Left lung (tissue), 10 donors: ENCODE data around the gene SPATS2. TPM values are rescaled to one million over a fixed set of nuclear protein-coding genes. Genes with fewer than 3 reads are reported as not detected.

ENCODE experiments used
- ATAC-seq: fragments of 200-7000 bp; cut with Tn5 transposase; one replicate; pipeline ENCODE4 v1.9.1; 2020; ENCODE audit warnings: moderate library complexity
- DNase-seq, 4 donors: peaks; one replicate each; pipeline ENCODE4 v3.0.0-alpha.2; 2013 to 2020
- H3K27ac ChIP-seq, 2 donors: fragments of 200-600 bp; sonication (generic) in 1 of 2; one replicate each; pipeline versions ENCODE4 v1.5.0 to v1.8.0; 2020 to 2021
- H3K27me3 ChIP-seq, 2 donors: fragments of 200-600 bp; sonication (generic) in 1 of 2; one replicate each; pipeline versions ENCODE4 v1.5.0 to v1.8.0; 2020 to 2021
- H3K36me3 ChIP-seq, 2 donors: fragments of 200-600 bp; sonication (generic) in 1 of 2; one replicate each; pipeline versions ENCODE4 v1.5.0 to v1.8.0; 2020 to 2021
- H3K4me1 ChIP-seq, 2 donors: fragments of 200-600 bp; one replicate each; pipeline ENCODE4 v1.8.0; 2021
- H3K4me3 ChIP-seq, 2 donors: fragments of 200-600 bp; sonication (generic) in 1 of 2; one replicate each; pipeline versions ENCODE4 v1.5.0 to v1.8.0; 2020 to 2021; ENCODE audit warnings: mild to moderate bottlenecking in 1 of 2
- H3K9me3 ChIP-seq, 2 donors: fragments of 200-600 bp; sonication (generic) in 1 of 2; one replicate each; pipeline versions ENCODE4 v1.5.0 to v1.8.0; 2020 to 2021
- CTCF ChIP-seq, 2 donors: fragments of 200-600 bp; sonication (generic) in 1 of 2; IDR thresholded peaks; one replicate each; pipeline versions ENCODE4 v1.5.0 to v1.8.0; 2021; ENCODE audit warnings: antibody characterized with exemption in 2 of 2
- intact Hi-C, 2 donors: fragments of 100-400 bp; cut with DNase I; formaldehyde crosslinking; loops; one replicate each; pipeline versions ENCODE4 v1.11.2 to v1.14.2; 2022
- polyA plus RNA-seq, 6 donors: library from polyadenylated mRNA; unstranded; fragments of 120-200 nt; gene quantifications; one replicate each; pipeline ENCODE4 v1.2.1, GENCODE V29; 2013; ENCODE audit not compliant: insufficient read length in 6 of 6
- total RNA-seq, 2 donors: library from RNA; stranded (reverse); fragmentation: NEBNext Ultra II Directional; extraction: Animal tissue kit (Norgen Biotek cat#: 25700); gene quantifications; one replicate each; pipeline ENCODE4 v1.2.1, GENCODE V29; 2021
- donor health status: DM: no; HTN: yes; CAD: no.
- donor health status: DM: no; HTN: no; CAD: no.

The SPATS2 gene
- total and polyA plus RNA-seq, 8 donors = 14.6 to 77.0 (median 67.7) TPM

GRCh38 chr12:49470986-49471385, 103.7 kb downstream of the SPATS2 start:
- Histone ChIP-seq H3K4me3 (no peak overlapping the region), H3K27me3 (no peaks in the 10 kb centered on the region), H3K27ac (no peak overlapping the region), H3K4me1 (no peaks in the 10 kb centered on the region), H3K9me3 (no peaks in the 10 kb centered on the region), H3K36me3 (no peaks in the 10 kb centered on the region)
- no peak for TF ChIP-seq CTCF (IDR thresholded peaks at IDR 0.05)
- no peak for ATAC-seq
- intact Hi-C loops = no loop called here
- no peak for DNase-seq

GRCh38 chr12:49471557-49471956, 104.3 kb downstream of the SPATS2 start:
- DNase-seq (no peak), ATAC-seq (no peak)
- Histone ChIP-seq H3K4me1 (no peaks in the 10 kb centered on the region), H3K36me3 (no peaks in the 10 kb centered on the region), H3K27me3 (no peaks in the 10 kb centered on the region), H3K27ac (no peak overlapping the region), H3K4me3 (no peak overlapping the region), H3K9me3 (no peaks in the 10 kb centered on the region)
- TF ChIP-seq CTCF (IDR thresholded peaks at IDR 0.05) = no peak
- intact Hi-C loops = no loop called here

DNA sequence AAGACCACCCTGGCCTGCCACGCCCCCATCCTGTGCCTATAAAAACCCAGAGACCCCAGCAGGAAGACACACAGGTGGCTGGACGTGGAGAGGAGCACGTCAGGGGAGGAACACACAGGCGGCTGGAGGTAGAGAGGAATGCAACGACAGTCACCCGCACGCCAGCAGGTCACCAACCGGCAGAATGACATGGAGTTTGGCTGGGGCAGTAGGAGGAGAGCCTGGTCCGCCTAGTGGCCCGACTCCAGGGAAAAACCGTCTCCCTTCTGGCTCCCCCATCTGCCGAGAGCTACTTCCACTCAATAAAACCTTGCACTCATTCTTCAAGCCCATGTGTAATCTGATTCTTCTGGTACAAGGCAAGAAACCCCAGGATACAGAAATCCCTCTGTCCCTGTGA, 108.8 kb downstream of the SPATS2 start:
- no peak overlapping the region for H3K4me3 ChIP-seq
- intact Hi-C loops = no loop called here
- H3K27me3 ChIP-seq = no peaks in the 10 kb centered on the region
- TF ChIP-seq CTCF (IDR thresholded peaks at IDR 0.05) = no peak
- H3K4me1 ChIP-seq = no peaks in the 10 kb centered on the region
- no peaks in the 10 kb centered on the region for H3K36me3 ChIP-seq
- ATAC-seq = no peak
- H3K27ac ChIP-seq = no peak overlapping the region
- no peaks in the 10 kb centered on the region for H3K9me3 ChIP-seq
- DNase-seq = no peak

- H3K27ac ChIP-seq = no peak overlapping the region
- no peaks in the 10 kb centered on the region for H3K4me1 ChIP-seq
- no peak for TF ChIP-seq CTCF (IDR thresholded peaks at IDR 0.05)
- DNase-seq (no peak), ATAC-seq (no peak)
- H3K4me3 ChIP-seq = no peak overlapping the region
- H3K36me3 ChIP-seq = no peaks in the 10 kb centered on the region
- intact Hi-C loops = no loop called here
- H3K27me3 ChIP-seq = no peaks in the 10 kb centered on the region
- H3K9me3 ChIP-seq = no peaks in the 10 kb centered on the region
These were observed 111.8 kb downstream of the SPATS2 start for GRCh38 chr12:49478949-49479664.

- no peak for TF ChIP-seq CTCF (IDR thresholded peaks at IDR 0.05)
- Histone ChIP-seq H3K36me3 (no peaks in the 10 kb centered on the region), H3K27me3 (no peaks in the 10 kb centered on the region), H3K4me1 (no peaks in the 10 kb centered on the region), H3K27ac (no peak overlapping the region), H3K9me3 (no peaks in the 10 kb centered on the region), H3K4me3 (no peak overlapping the region)
- peak; percentile 90 for ATAC-seq
- intact Hi-C loops = no loop called here
- peak in 1 of 4 donors; percentile 30 for DNase-seq
These were observed 115.1 kb downstream of the SPATS2 start for GRCh38 chr12:49482095-49483051.
